Peyer's patch (tissue), 4 donors: Measurements from ENCODE around the gene NUP153.

Source experiments
- POLR2A ChIP-seq, 2 donors: fragments of 450-650 bp; IDR thresholded peaks; one replicate each; pipeline ENCODE4 v1.5.1; 2017; ENCODE audit warnings: antibody characterized with exemption in 2 of 2, mild to moderate bottlenecking in 2 of 2, moderate library complexity in 2 of 2
- TF ChIP-seq, protein P1 (sequence below), 6 experiments: fragments of 450-650 bp in 4 of 6; fragments of 200-600 bp in 2 of 6; sonication (generic) in 1 of 6; IDR thresholded peaks; one replicate each; pipeline ENCODE4 v1.5.1; 2017 to 2019; ENCODE audit warnings: antibody characterized with exemption in 6 of 6, mild to moderate bottlenecking in 3 of 6, moderate library complexity in 1 of 6

DNA sequence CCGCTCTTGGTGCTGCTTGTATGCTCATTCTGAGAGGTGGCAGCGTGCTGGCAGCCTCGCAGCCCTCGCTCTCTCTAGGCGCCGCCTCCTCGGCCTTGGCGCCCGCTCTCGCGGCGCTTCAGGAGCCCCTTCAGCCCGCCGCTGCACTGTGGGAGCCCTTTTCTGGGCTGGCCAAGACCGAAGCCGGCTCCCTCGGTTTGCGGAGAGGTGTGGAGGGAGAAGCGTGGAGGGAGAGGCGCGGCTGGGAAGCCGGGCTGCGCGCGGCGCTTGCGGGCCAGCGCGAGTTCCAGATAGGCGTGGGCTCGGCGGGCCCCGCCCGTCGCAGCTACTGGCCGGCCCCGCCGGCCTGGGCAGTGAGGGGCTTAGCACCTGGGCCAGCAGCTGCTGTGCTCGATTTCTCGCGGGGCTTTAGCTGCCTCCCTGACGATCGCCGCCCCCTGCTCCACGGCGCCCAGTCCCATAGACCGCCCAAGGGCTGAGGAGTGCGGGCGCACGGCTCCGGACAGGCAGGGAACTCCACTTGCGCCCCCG lies 126.1 kb downstream of the NUP153 start:
- TF ChIP-seq, protein P1, sequence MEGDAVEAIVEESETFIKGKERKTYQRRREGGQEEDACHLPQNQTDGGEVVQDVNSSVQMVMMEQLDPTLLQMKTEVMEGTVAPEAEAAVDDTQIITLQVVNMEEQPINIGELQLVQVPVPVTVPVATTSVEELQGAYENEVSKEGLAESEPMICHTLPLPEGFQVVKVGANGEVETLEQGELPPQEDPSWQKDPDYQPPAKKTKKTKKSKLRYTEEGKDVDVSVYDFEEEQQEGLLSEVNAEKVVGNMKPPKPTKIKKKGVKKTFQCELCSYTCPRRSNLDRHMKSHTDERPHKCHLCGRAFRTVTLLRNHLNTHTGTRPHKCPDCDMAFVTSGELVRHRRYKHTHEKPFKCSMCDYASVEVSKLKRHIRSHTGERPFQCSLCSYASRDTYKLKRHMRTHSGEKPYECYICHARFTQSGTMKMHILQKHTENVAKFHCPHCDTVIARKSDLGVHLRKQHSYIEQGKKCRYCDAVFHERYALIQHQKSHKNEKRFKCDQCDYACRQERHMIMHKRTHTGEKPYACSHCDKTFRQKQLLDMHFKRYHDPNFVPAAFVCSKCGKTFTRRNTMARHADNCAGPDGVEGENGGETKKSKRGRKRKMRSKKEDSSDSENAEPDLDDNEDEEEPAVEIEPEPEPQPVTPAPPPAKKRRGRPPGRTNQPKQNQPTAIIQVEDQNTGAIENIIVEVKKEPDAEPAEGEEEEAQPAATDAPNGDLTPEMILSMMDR (IDR thresholded peaks at IDR 0.05) = no peak
- no peak for TF ChIP-seq POLR2A (IDR thresholded peaks at IDR 0.05)
